HepG2 (cell line): ENCODE results near the gene ALKBH2. TPM values are rescaled to one million over a fixed set of nuclear protein-coding genes. Genes with fewer than 3 reads are reported as not detected.

Experiments used
- ARHGAP35 ChIP-seq: sonication (generic); formaldehyde crosslinking; IDR thresholded peaks from 2 replicates; pipeline ENCODE4 v1.9.0; 2022; ENCODE audit warnings: mild to moderate bottlenecking, inconsistent platforms, moderate library complexity, missing genetic modification reagents, borderline replicate concordance
- BORCS8-MEF2B ChIP-seq: sonication (generic); formaldehyde crosslinking; IDR thresholded peaks from 2 replicates; pipeline ENCODE4 v1.8.0; 2022; ENCODE audit warnings: mild to moderate bottlenecking, missing genetic modification reagents
- DNMT3B ChIP-seq: conservative IDR thresholded peaks from 2 replicates; pipeline ENCODE4 v1.6.1; 2016; ENCODE audit warnings: missing biosample characterization, control low read depth
- GZF1 ChIP-seq: sonication (generic); formaldehyde crosslinking; IDR thresholded peaks from 2 replicates; pipeline ENCODE4 v1.5.1; 2020; ENCODE audit warnings: mild to moderate bottlenecking, missing genetic modification reagents
- HNRNPLL ChIP-seq: fragments of 200-400 bp; formaldehyde crosslinking; IDR thresholded peaks from 2 replicates; pipeline ENCODE4 v1.6.1; 2017; ENCODE audit warnings: mild to moderate bottlenecking, low read depth, low read length; ENCODE audit not compliant: poor library complexity, severe bottlenecking
- MLX ChIP-seq: IDR thresholded peaks from 2 replicates; pipeline ENCODE4 v1.6.1; 2016
- NCOA2 ChIP-seq: sonication (generic); formaldehyde crosslinking; IDR thresholded peaks from 2 replicates; pipeline ENCODE4 v1.8.0; 2022; ENCODE audit warnings: inconsistent platforms
- PRMT3 ChIP-seq: sonication (generic); formaldehyde crosslinking; IDR thresholded peaks from 2 replicates; pipeline ENCODE4 v1.8.1; 2022; ENCODE audit warnings: low read depth, mild to moderate bottlenecking, moderate library complexity, missing genetic modification reagents, borderline replicate concordance
- RBAK ChIP-seq: sonication (generic); formaldehyde crosslinking; IDR thresholded peaks from 2 replicates; pipeline ENCODE4 v1.5.1; 2020; ENCODE audit warnings: mild to moderate bottlenecking, missing genetic modification reagents
- RXRA ChIP-seq: sonication (generic); formaldehyde crosslinking; IDR thresholded peaks from 2 replicates; pipeline ENCODE4 v1.5.1; 2020; ENCODE audit warnings: missing genetic modification reagents
- SALL2 ChIP-seq: sonication (generic); formaldehyde crosslinking; IDR thresholded peaks from 2 replicates; pipeline ENCODE4 v1.8.1; 2023; ENCODE audit warnings: mild to moderate bottlenecking, missing genetic modification reagents, inconsistent platforms
- SP2 ChIP-seq: sonication (generic); formaldehyde crosslinking; IDR thresholded peaks from 2 replicates; pipeline ENCODE4 v1.5.1; 2020; ENCODE audit warnings: mild to moderate bottlenecking, missing genetic modification reagents
- STAT6 ChIP-seq: sonication (generic); formaldehyde crosslinking; IDR thresholded peaks from 2 replicates; pipeline ENCODE4 v1.4.0; 2020; ENCODE audit warnings: missing genetic modification reagents, mild to moderate bottlenecking, borderline replicate concordance
- TAF15 ChIP-seq: fragments of 200-400 bp; formaldehyde crosslinking; IDR thresholded peaks from one replicate; pipeline ENCODE4 v1.6.1; 2018; ENCODE audit warnings: mild to moderate bottlenecking, low read depth, low read length; ENCODE audit not compliant: poor library complexity, severe bottlenecking
- TARDBP ChIP-seq: sonication (generic); formaldehyde crosslinking; IDR thresholded peaks from 2 replicates; pipeline ENCODE4 v1.8.0; 2022; ENCODE audit warnings: mild to moderate bottlenecking, missing genetic modification reagents
- YY1 ChIP-seq: IDR thresholded peaks from 2 replicates; pipeline ENCODE4 v1.6.1; 2011; ENCODE audit warnings: low read length, low read depth, moderate library complexity, mild to moderate bottlenecking; ENCODE audit not compliant: insufficient read depth, insufficient replicate concordance
- ZBTB7B ChIP-seq: sonication (generic); formaldehyde crosslinking; IDR thresholded peaks from 2 replicates; pipeline ENCODE4 v1.4.0; 2020; ENCODE audit warnings: missing genetic modification reagents
- ZNF136 ChIP-seq: sonication (generic); formaldehyde crosslinking; IDR thresholded peaks from 2 replicates; pipeline ENCODE4 v1.8.1; 2022; ENCODE audit warnings: low read depth, mild to moderate bottlenecking, moderate library complexity, missing genetic modification reagents
- ZNF331 ChIP-seq: sonication (generic); formaldehyde crosslinking; IDR thresholded peaks from 2 replicates; pipeline ENCODE4 v1.4.0; 2020; ENCODE audit warnings: missing genetic modification reagents
- ZNF614 ChIP-seq: IDR thresholded peaks from 2 replicates; pipeline ENCODE4 v1.6.1; 2018; ENCODE audit warnings: missing biosample characterization, missing genetic modification reagents, inconsistent platforms, borderline replicate concordance
- ZNF660 ChIP-seq: sonication (generic); formaldehyde crosslinking; IDR thresholded peaks from 2 replicates; pipeline ENCODE4 v1.5.1; 2020; ENCODE audit warnings: mild to moderate bottlenecking, low read depth, missing genetic modification reagents, borderline replicate concordance
- ZNF772 ChIP-seq: sonication (generic); formaldehyde crosslinking; IDR thresholded peaks from 2 replicates; pipeline ENCODE4 v1.5.0; 2020; ENCODE audit warnings: mild to moderate bottlenecking, missing genetic modification reagents
- ZNF841 ChIP-seq: sonication (generic); formaldehyde crosslinking; IDR thresholded peaks from 2 replicates; pipeline ENCODE4 v1.8.1; 2023; ENCODE audit warnings: missing genetic modification reagents, borderline replicate concordance
- polyA plus RNA-seq, 8 experiments: library from polyadenylated mRNA; depleted of rRNA in 3 of 8; stranded (reverse) in 7 of 8; unstranded in 1 of 8; fragments of >200 nt; fragmentation: Illumina TruSeq in 4 of 8; extraction: Trizol in 4 of 8; gene quantifications; 2 replicates each; pipeline versions ENCODE4 v1.2.1 to v1.2.3, GENCODE V29; 2011 to 2016; ENCODE audit warnings: low read depth in 4 of 8, missing spikeins in 1 of 8, mixed read lengths in 1 of 8; ENCODE audit not compliant: insufficient read depth in 1 of 8
- total RNA-seq, 5 experiments: library from RNA; depleted of rRNA; stranded (reverse); fragments of >200 nt; fragmentation: Illumina TruSeq; extraction: Trizol; gene quantifications; 2 replicates each; pipeline ENCODE4 v1.2.3, GENCODE V29; 2016; ENCODE audit warnings: low read depth in 1 of 5
- TF ChIP-seq, protein P1 (sequence below): sonication (generic); formaldehyde crosslinking; IDR thresholded peaks from 2 replicates; pipeline ENCODE4 v1.5.0; 2020; ENCODE audit warnings: missing genetic modification reagents
- TF ChIP-seq, protein P2 (sequence below): sonication (generic); formaldehyde crosslinking; conservative IDR thresholded peaks from 2 replicates; pipeline ENCODE4 v1.4.0; 2020; ENCODE audit warnings: missing genetic modification reagents

The ALKBH2 gene
- total and polyA plus RNA-seq, 2 of the 13 experiments (the other 11 are each of a cell fraction or from before 2014, with no cell fraction given), result 21.0 to 40.5 TPM

DNA sequence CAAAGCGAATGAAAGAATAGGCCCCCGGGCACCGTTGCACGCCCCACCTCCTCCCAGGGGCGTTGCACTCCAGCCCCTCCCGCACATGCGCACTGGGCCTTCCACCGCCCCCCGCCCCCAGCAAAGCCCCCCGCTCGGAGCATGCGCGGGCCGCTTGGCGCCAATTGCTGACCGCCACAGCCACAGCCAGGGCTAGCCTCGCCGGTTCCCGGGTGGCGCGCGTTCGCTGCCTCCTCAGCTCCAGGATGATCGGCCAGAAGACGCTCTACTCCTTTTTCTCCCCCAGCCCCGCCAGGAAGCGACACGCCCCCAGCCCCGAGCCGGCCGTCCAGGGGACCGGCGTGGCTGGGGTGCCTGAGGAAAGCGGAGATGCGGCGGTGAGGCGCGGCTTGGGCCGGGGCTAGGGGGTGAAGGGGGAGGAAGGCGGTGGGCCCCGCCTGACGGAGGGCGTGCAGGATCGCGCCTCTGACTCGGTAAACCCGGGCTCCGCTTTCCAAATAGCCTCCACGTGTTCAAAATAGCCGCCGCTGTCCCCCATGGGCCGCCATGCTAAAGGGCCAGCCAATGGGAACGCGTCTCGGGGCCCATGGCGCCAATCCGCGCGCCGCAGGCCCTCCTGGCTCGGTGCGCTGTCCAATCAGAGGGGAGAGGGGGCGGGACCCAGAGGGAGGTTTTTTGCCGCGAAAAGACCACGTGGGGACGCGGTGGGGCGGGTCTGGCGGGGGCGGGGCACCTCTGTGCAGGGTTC is 4.3 kb upstream of the ALKBH2 start, which contains the start of gene UNG (continued):
- TF ChIP-seq NCOA2 (CRISPR knock-in tag), result no peak
- peak; percentile 38; the same call in 1 of the 2 replicates for TF ChIP-seq GZF1
- peak; percentile 97 for TF ChIP-seq SP2
- TF ChIP-seq ZNF660 (CRISPR knock-in tag), result no peak
- TF ChIP-seq ZBTB7B (CRISPR knock-in tag), result no peak; the same call in none of the 2 replicates
- peak; percentile 4; the same call in 1 of the 2 replicates for TF ChIP-seq ZNF331 (CRISPR knock-in tag)
- TF ChIP-seq ZNF136 (CRISPR knock-in tag), result 0 out of 2 replicates have a peak, but pooled peaks have one; percentile 47
- TF ChIP-seq ARHGAP35 (CRISPR knock-in tag), result peak; percentile 53; the same call in 1 of the 2 replicates
- TF ChIP-seq STAT6 (CRISPR knock-in tag), result no peak
- TF ChIP-seq, protein P1, sequence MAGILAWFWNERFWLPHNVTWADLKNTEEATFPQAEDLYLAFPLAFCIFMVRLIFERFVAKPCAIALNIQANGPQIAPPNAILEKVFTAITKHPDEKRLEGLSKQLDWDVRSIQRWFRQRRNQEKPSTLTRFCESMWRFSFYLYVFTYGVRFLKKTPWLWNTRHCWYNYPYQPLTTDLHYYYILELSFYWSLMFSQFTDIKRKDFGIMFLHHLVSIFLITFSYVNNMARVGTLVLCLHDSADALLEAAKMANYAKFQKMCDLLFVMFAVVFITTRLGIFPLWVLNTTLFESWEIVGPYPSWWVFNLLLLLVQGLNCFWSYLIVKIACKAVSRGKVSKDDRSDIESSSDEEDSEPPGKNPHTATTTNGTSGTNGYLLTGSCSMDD (CRISPR knock-in tag), result no peak
- TF ChIP-seq TAF15, result no peak
- TF ChIP-seq, protein P2, sequence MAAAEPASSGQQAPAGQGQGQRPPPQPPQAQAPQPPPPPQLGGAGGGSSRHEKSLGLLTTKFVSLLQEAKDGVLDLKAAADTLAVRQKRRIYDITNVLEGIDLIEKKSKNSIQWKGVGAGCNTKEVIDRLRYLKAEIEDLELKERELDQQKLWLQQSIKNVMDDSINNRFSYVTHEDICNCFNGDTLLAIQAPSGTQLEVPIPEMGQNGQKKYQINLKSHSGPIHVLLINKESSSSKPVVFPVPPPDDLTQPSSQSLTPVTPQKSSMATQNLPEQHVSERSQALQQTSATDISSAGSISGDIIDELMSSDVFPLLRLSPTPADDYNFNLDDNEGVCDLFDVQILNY (CRISPR knock-in tag), result peak; percentile 93
- no peak for TF ChIP-seq PRMT3 (CRISPR knock-in tag)
- peak; percentile 30; the same call in 1 of the 2 replicates for TF ChIP-seq RXRA (CRISPR knock-in tag)
- TF ChIP-seq RBAK (CRISPR knock-in tag), result no peak; the same call in 1 of the 2 replicates
- TF ChIP-seq ZNF841, result no peak
- peak; percentile 10 for TF ChIP-seq HNRNPLL
- peak; percentile 98 for TF ChIP-seq BORCS8-MEF2B
- TF ChIP-seq MLX, result no peak
- no peak for TF ChIP-seq SALL2 (CRISPR knock-in tag)
- TF ChIP-seq ZNF614 (CRISPR knock-in tag), result peak; percentile 5; the same call in 1 of the 2 replicates
- peak; percentile 73 for TF ChIP-seq YY1
- TF ChIP-seq ZNF772 (CRISPR knock-in tag), result peak; percentile 16; the same call in 1 of the 2 replicates
- TF ChIP-seq DNMT3B (CRISPR knock-in tag), result no peak
- TF ChIP-seq TARDBP (CRISPR knock-in tag), result peak; percentile 66
